HEK293 (cell line): ENCODE data around the gene TGFBI.

ENCODE experiments used
- CTCF ChIA-PET: fragments of 350-600 bp; formaldehyde crosslinking; extraction: SDS; loops from one replicate; lab custom pipeline; 2021; ENCODE audit warnings: antibody characterized with exemption; lab: Yijun Ruan, JAX
- POLR2A ChIA-PET: fragments of 300-600 bp; formaldehyde crosslinking; extraction: SDS; loops from one replicate; lab custom pipeline; 2020; ENCODE audit warnings: antibody characterized with exemption, inconsistent platforms; lab: Yijun Ruan, JAX
- H3K27ac ChIP-seq: fragments of 200-500 bp; sonication (Bioruptor generic); 2 replicates; pipeline ENCODE4 v1.5.1; 2014; ENCODE audit warnings: low read depth, low read length, control low read depth, inconsistent platforms; ENCODE audit errors: extremely low read depth
- H3K36me3 ChIP-seq, 2 experiments: fragments of 200-500 bp in 1 of 2; sonication (Bioruptor generic) in 1 of 2; 1 replicate in 1 of 2; 2 replicates in 1 of 2; pipeline ENCODE4 v1.5.1; 2014 to 2017; ENCODE audit warnings: inconsistent platforms in 2 of 2, low read length in 2 of 2; ENCODE audit not compliant: control insufficient read depth in 2 of 2, insufficient read depth in 1 of 2
- H3K4me1 ChIP-seq: fragments of 200-500 bp; sonication (Bioruptor generic); 2 replicates; pipeline ENCODE4 v1.5.1; 2014; ENCODE audit warnings: mild to moderate bottlenecking, low read length, inconsistent platforms; ENCODE audit not compliant: control insufficient read depth, insufficient read depth
- H3K4me3 ChIP-seq: 2 replicates; pipeline ENCODE4 v1.5.1; 2011; ENCODE audit warnings: low read depth, mild to moderate bottlenecking, control low read depth, low read length, moderate library complexity
- H3K9me3 ChIP-seq: fragments of 200-500 bp; sonication (Bioruptor generic); 2 replicates; pipeline ENCODE4 v1.5.1; 2014; ENCODE audit warnings: low read depth, low read length, inconsistent platforms; ENCODE audit not compliant: control insufficient read depth, insufficient read depth
- BCL11A ChIP-seq: fragments of 450-650 bp; formaldehyde crosslinking; IDR thresholded peaks from 2 replicates; pipeline ENCODE4 v1.5.1; 2016; ENCODE audit warnings: low read depth, missing biosample characterization, missing genetic modification characterization
- BCL11B ChIP-seq: fragments of 450-650 bp; formaldehyde crosslinking; IDR thresholded peaks from 2 replicates; pipeline ENCODE4 v1.5.1; 2016; ENCODE audit warnings: low read depth, missing biosample characterization, missing genetic modification characterization
- KLF10 ChIP-seq: fragments of 450-650 bp; IDR thresholded peaks from 2 replicates; pipeline ENCODE4 v1.5.1; 2018; ENCODE audit warnings: missing biosample characterization, mild to moderate bottlenecking, missing genetic modification characterization
- PATZ1 ChIP-seq: fragments of 450-650 bp; formaldehyde crosslinking; IDR thresholded peaks from 2 replicates; pipeline ENCODE4 v1.5.1; 2016; ENCODE audit warnings: missing biosample characterization, missing genetic modification characterization
- REPIN1 ChIP-seq: fragments of 450-650 bp; formaldehyde crosslinking; IDR thresholded peaks from 2 replicates; pipeline ENCODE4 v1.5.1; 2017; ENCODE audit warnings: missing biosample characterization, missing genetic modification characterization, low read depth
- REST ChIP-seq: fragments of 450-650 bp; formaldehyde crosslinking; IDR thresholded peaks from 2 replicates; pipeline ENCODE4 v1.5.1; 2016; ENCODE audit warnings: missing biosample characterization, missing genetic modification characterization
- TRIM28 ChIP-seq: IDR thresholded peaks from 2 replicates; pipeline ENCODE4 v1.6.1; 2011; ENCODE audit warnings: low read length, control low read depth, borderline replicate concordance
- ZBTB10 ChIP-seq: fragments of 450-650 bp; formaldehyde crosslinking; IDR thresholded peaks from 2 replicates; pipeline ENCODE4 v1.5.1; 2016; ENCODE audit warnings: missing biosample characterization, missing genetic modification characterization
- ZNF121 ChIP-seq: fragments of 450-650 bp; formaldehyde crosslinking; IDR thresholded peaks from 2 replicates; pipeline ENCODE4 v1.5.1; 2016; ENCODE audit warnings: missing biosample characterization, missing genetic modification characterization
- ZNF132 ChIP-seq: fragments of 450-650 bp; formaldehyde crosslinking; IDR thresholded peaks from 2 replicates; pipeline ENCODE4 v1.5.1; 2017; ENCODE audit warnings: missing biosample characterization, missing genetic modification characterization, borderline replicate concordance
- ZNF174 ChIP-seq: fragments of 450-650 bp; formaldehyde crosslinking; IDR thresholded peaks from 2 replicates; pipeline ENCODE4 v1.5.0; 2017; ENCODE audit warnings: missing biosample characterization, mild to moderate bottlenecking, missing genetic modification characterization
- ZNF2 ChIP-seq: fragments of 450-650 bp; formaldehyde crosslinking; IDR thresholded peaks from 2 replicates; pipeline ENCODE4 v1.5.1; 2016; ENCODE audit warnings: missing biosample characterization, missing genetic modification characterization
- ZNF202 ChIP-seq: fragments of 450-650 bp; formaldehyde crosslinking; IDR thresholded peaks from 2 replicates; pipeline ENCODE4 v1.5.1; 2016; ENCODE audit warnings: missing biosample characterization, missing genetic modification characterization, borderline replicate concordance
- ZNF223 ChIP-seq: fragments of 450-650 bp; formaldehyde crosslinking; IDR thresholded peaks from 2 replicates; pipeline ENCODE4 v1.5.1; 2016; ENCODE audit warnings: missing biosample characterization, missing genetic modification characterization
- ZNF24 ChIP-seq: fragments of 450-650 bp; formaldehyde crosslinking; IDR thresholded peaks from 2 replicates; pipeline ENCODE4 v1.5.1; 2016; ENCODE audit warnings: missing biosample characterization, missing genetic modification characterization
- ZNF335 ChIP-seq: fragments of 450-650 bp; formaldehyde crosslinking; conservative IDR thresholded peaks from 2 replicates; pipeline ENCODE4 v1.5.1; 2016; ENCODE audit warnings: missing biosample characterization, missing genetic modification characterization
- ZNF558 ChIP-seq: fragments of 450-650 bp; formaldehyde crosslinking; IDR thresholded peaks from 2 replicates; pipeline ENCODE4 v1.5.1; 2016; ENCODE audit warnings: missing biosample characterization, missing genetic modification characterization
- ZNF561 ChIP-seq: fragments of 450-650 bp; IDR thresholded peaks from 2 replicates; pipeline ENCODE4 v1.5.1; 2018; ENCODE audit warnings: missing biosample characterization, missing genetic modification characterization, borderline replicate concordance
- ZNF704 ChIP-seq: fragments of 450-650 bp; formaldehyde crosslinking; IDR thresholded peaks from 2 replicates; pipeline ENCODE4 v1.5.1; 2016; ENCODE audit warnings: missing biosample characterization, missing genetic modification characterization
- ZNF777 ChIP-seq: fragments of 450-650 bp; formaldehyde crosslinking; IDR thresholded peaks from 2 replicates; pipeline ENCODE4 v1.5.1; 2017; ENCODE audit warnings: missing biosample characterization, missing genetic modification characterization, borderline replicate concordance
- ZNF837 ChIP-seq: fragments of 450-650 bp; formaldehyde crosslinking; IDR thresholded peaks from 2 replicates; pipeline ENCODE4 v1.5.1; 2016; ENCODE audit warnings: missing biosample characterization, missing genetic modification characterization
- ZXDB ChIP-seq: fragments of 450-650 bp; formaldehyde crosslinking; IDR thresholded peaks from 2 replicates; pipeline ENCODE4 v1.5.1; 2016; ENCODE audit warnings: missing biosample characterization, missing genetic modification characterization

TGFBI gene

GRCh38 chr5:136079195-136079985, 50.6 kb downstream of the TGFBI start:
- H3K4me3 ChIP-seq, result no peak overlapping the region
- POLR2A ChIA-PET, result no interaction called here
- TF ChIP-seq ZBTB10 (tag by site-specific recombination) (no peak), ZNF121 (tag by site-specific recombination) (no peak), BCL11A (no peak), ZNF335 (tag by site-specific recombination) (no peak), PATZ1 (no peak), REST (tag by site-specific recombination) (no peak), REPIN1 (no peak), BCL11B (tag by site-specific recombination) (no peak), ZNF174 (tag by site-specific recombination) (no peak), ZXDB (tag by site-specific recombination) (no peak), ZNF2 (tag by site-specific recombination) (no peak), ZNF777 (tag by site-specific recombination) (no peak), ZNF704 (tag by site-specific recombination) (no peak), ZNF561 (no peak)

GRCh38 chr5:136080113-136080482, 51.3 kb downstream of the TGFBI start:
- Histone ChIP-seq H3K36me3 (no peaks in the 10 kb centered on the region), H3K4me3 (no peak overlapping the region), H3K9me3 (no peaks in the 10 kb centered on the region), H3K4me1 (peaks cover 3% of the 10 kb centered on the region; the same call in 1 of the 2 replicates), H3K27ac (no peak overlapping the region)
- ChIA-PET POLR2A (interaction anchor here (0.8 to 0.9 kb wide), 2 partner anchors 86 to 135 kb away, joined by 3 read pairs; no protein-coding TSS in a partner anchor), CTCF (interaction anchor here (0.5 to 2.7 kb wide), 5 partner anchors 134 to 191 kb away, joined by 3 to 16 read pairs (median 4); no protein-coding TSS in a partner anchor)
- TF ChIP-seq ZNF24 (tag by site-specific recombination) (no peak), ZNF837 (tag by site-specific recombination) (no peak), ZNF202 (tag by site-specific recombination) (no peak), KLF10 (tag by site-specific recombination) (no peak), ZNF132 (tag by site-specific recombination) (no peak), ZNF558 (tag by site-specific recombination) (no peak), TRIM28 (no peak), ZNF223 (tag by site-specific recombination) (no peak)

More at GRCh38 chr5:136079195-136079985, 50.6 kb downstream of the TGFBI start:
- peaks cover 3% of the 10 kb centered on the region; the same call in 1 of the 2 replicates for H3K4me1 ChIP-seq
- no peaks in the 10 kb centered on the region for H3K36me3 ChIP-seq
- H3K9me3 ChIP-seq, result no peaks in the 10 kb centered on the region
- CTCF ChIA-PET, result interaction anchor here (1.0 to 1.3 kb wide), 2 partner anchors 188 to 191 kb away, joined by 4 read pairs; no protein-coding TSS in a partner anchor
- no peak overlapping the region for H3K27ac ChIP-seq
